ENCODE results near the gene HIGD1B. TPM values are rescaled to one million over a fixed set of nuclear protein-coding genes. Genes with fewer than 3 reads are reported as not detected.

The HIGD1B gene
- total RNA-seq, result not detected

GRCh38 chr17:44847586-44847985 is at the start of gene HIGD1B:
Gene HIGD1B (plus strand): TSS chr17:44847883. CDS start chr17:44848153, 270 bp downstream.

GRCh38 chr17:44829523-44830358 is 17.9 kb upstream of the HIGD1B start, which contains the start of gene GJC1:
Gene GJC1 (minus strand): TSS chr17:44830287. CDS start chr17:44805817, 24,470 bp downstream.

DNA sequence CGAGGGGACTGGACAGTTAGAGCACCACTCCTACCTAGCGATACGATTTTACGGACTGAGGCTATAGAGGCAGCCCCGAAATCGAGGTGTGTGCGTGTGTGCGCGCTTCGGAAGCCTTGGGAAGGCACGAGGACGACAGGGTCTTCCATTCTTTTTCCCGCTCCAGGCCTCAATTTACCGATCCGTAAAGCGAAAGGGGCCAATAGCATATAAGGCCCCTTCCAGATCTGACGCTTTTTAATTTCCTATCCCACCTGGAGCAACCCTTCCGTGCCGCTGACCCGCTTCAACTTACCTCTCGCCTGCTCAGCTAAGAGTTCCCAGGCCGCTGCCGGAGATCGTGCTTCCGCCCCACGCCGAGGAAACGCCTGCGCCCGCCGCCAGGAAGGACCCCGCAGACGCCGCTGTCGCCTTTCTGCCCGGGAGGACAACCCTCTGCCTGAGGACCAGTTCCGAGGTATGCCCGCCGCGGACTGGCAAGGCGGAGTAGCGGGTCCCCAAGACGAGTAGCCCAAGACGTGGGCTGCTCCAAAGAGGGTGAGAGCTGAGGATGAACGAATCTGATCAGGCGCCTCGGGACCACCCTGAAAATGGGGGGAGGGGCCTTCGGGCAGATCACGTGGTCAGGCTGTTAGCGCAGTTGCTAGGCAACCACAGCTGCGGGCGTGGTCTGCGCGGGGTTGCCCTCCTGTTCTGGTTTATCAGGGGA is 51.5 kb downstream of the HIGD1B start, which contains the start of gene EFTUD2:
TSS of gene EFTUD2 (minus strand) at position 372 of the 709 bp plus-strand sequence. CDS start 4,924 bp downstream, outside the sequence.

Other genes with a start within 250 kb of the HIGD1B start
- under 1 TPM; 0.08 to 0.36 TPM for gene MEIOC, start 191.4 kb upstream of the HIGD1B start, total RNA-seq
- 10 to 100 TPM; 22.3 to 23.2 TPM for gene CCDC43, start 158.1 kb upstream of the HIGD1B start, total RNA-seq
- gene DBF4B, start 139.2 kb upstream of the HIGD1B start, total RNA-seq, result 10 to 100 TPM; 18.3 to 20.5 TPM
- under 1 TPM; 0.33 to 0.46 TPM for gene ADAM11, start 88.9 kb upstream of the HIGD1B start, total RNA-seq
- 1 to 10 TPM; 2.3 to 2.7 TPM for gene GJC1, start 17.6 kb upstream of the HIGD1B start, total RNA-seq
- 100 to 1,000 TPM; 103 TPM for gene EFTUD2, start 51.6 kb downstream of the HIGD1B start, total RNA-seq
- not detected for gene GFAP, start 67.6 kb downstream of the HIGD1B start, total RNA-seq
- 10 to 100 TPM; 55.4 to 62.1 TPM for gene KIF18B, start 99.9 kb downstream of the HIGD1B start, total RNA-seq
- 1 to 10 TPM; 1.1 TPM for gene C1QL1, start 120.4 kb downstream of the HIGD1B start, total RNA-seq
- 10 to 100 TPM; 28.7 to 28.9 TPM for gene DCAKD, start 203.7 kb downstream of the HIGD1B start, total RNA-seq
- 100 to 1,000 TPM; 108 to 116 TPM for gene NMT1, start 213.4 kb downstream of the HIGD1B start, total RNA-seq